ENCODE data around the gene CARHSP1. TPM values are rescaled to one million over a fixed set of nuclear protein-coding genes. Genes with fewer than 3 reads are reported as not detected.

Gene CARHSP1
- polyA plus RNA-seq, 1 experiment, result 65.5 TPM

- Histone ChIP-seq H3K9me3 (ENCODE audit: control insufficient read depth, insufficient read depth, low read length) (no peaks in the 10 kb centered on the region), H3K27ac (ENCODE audit: low read depth, low read length) (no peak overlapping the region), H3K4me3 (ENCODE audit: low read depth, low read length) (no peak overlapping the region), H3K27me3 (ENCODE audit: control insufficient read depth, insufficient read depth, low read length) (no peaks in the 10 kb centered on the region)
- ChIA-PET CTCF (interaction anchor here (1.8 to 4.0 kb wide), 3 partner anchors 19 to 109 kb away, joined by 5 to 22 read pairs (median 9); no protein-coding TSS in a partner anchor), POLR2A (no interaction called here)
- no peak for TF ChIP-seq CTCF (IDR thresholded peaks at IDR 0.05; ENCODE audit: low read depth, low read length)
- DNase-seq (ENCODE audit: low read depth, low spot score), result no peak
Measured at GRCh38 chr16:8899709-8900317, 31.0 kb upstream of the CARHSP1 start.

GRCh38 chr16:8898660-8899318, 30.0 kb upstream of the CARHSP1 start:
- DNase-seq (ENCODE audit: low read depth, low spot score), result no peak
- no peak overlapping the region for H3K27ac ChIP-seq (ENCODE audit: low read depth, low read length)
- POLR2A ChIA-PET, result no interaction called here
- no peaks in the 10 kb centered on the region for H3K9me3 ChIP-seq (ENCODE audit: control insufficient read depth, insufficient read depth, low read length)
- H3K27me3 ChIP-seq (ENCODE audit: control insufficient read depth, insufficient read depth, low read length), result no peaks in the 10 kb centered on the region
- TF ChIP-seq CTCF (IDR thresholded peaks at IDR 0.05; ENCODE audit: low read depth, low read length), result no peak
- H3K4me3 ChIP-seq (ENCODE audit: low read depth, low read length), result no peak overlapping the region
- CTCF ChIA-PET, result interaction anchor here (1.8 to 4.0 kb wide), 3 partner anchors 18 to 110 kb away, joined by 5 to 22 read pairs (median 11); no protein-coding TSS in a partner anchor

- no peaks in the 10 kb centered on the region for H3K9me3 ChIP-seq (ENCODE audit: control insufficient read depth, insufficient read depth, low read length)
- DNase-seq (ENCODE audit: low read depth, low spot score), result no peak
- CTCF ChIA-PET, result interaction anchor here (0.6 to 1.7 kb wide), 5 partner anchors 9 to 1843 kb away, joined by 3 to 9 read pairs (median 4); no protein-coding TSS in a partner anchor
- POLR2A ChIA-PET, result no interaction called here
- H3K27me3 ChIP-seq (ENCODE audit: control insufficient read depth, insufficient read depth, low read length), result no peaks in the 10 kb centered on the region
- TF ChIP-seq CTCF (IDR thresholded peaks at IDR 0.05; ENCODE audit: low read depth, low read length), result no peak
- no peak overlapping the region for H3K4me3 ChIP-seq (ENCODE audit: low read depth, low read length)
- H3K27ac ChIP-seq (ENCODE audit: low read depth, low read length), result no peak overlapping the region
Measured at GRCh38 chr16:8894736-8895334, 26.0 kb upstream of the CARHSP1 start.

- Histone ChIP-seq H3K27ac (ENCODE audit: low read depth, low read length) (no peak overlapping the region), H3K27me3 (ENCODE audit: control insufficient read depth, insufficient read depth, low read length) (no peaks in the 10 kb centered on the region), H3K4me3 (ENCODE audit: low read depth, low read length) (no peak overlapping the region), H3K9me3 (ENCODE audit: control insufficient read depth, insufficient read depth, low read length) (no peaks in the 10 kb centered on the region; the same call in 1 of the 2 replicates)
- TF ChIP-seq CTCF (IDR thresholded peaks at IDR 0.05; ENCODE audit: low read depth, low read length), result no peak
- ChIA-PET CTCF (interaction anchor here (1.0 to 1.7 kb wide), 2 partner anchors 11 to 14 kb away, joined by 4 to 5 read pairs; no protein-coding TSS in a partner anchor), POLR2A (no interaction called here)
- no peak for DNase-seq (ENCODE audit: low read depth, low spot score)
Measured at GRCh38 chr16:8893976-8894690, 25.3 kb upstream of the CARHSP1 start.

Data from AG04450 (cell line).